ENCODE results near the gene SULT1E1. TPM values are rescaled to one million over a fixed set of nuclear protein-coding genes. Genes with fewer than 3 reads are reported as not detected.
"Not testable (repeated sequence)": the region's sequence is repeated elsewhere in the genome, so short reads cannot be mapped to it uniquely, and the experiment has no call there.

SULT1E1 gene
- polyA plus RNA-seq, 1 donor (not counting 4 experiments of a cell fraction or from before 2014, with no cell fraction given), result 4.6 TPM

DNA sequence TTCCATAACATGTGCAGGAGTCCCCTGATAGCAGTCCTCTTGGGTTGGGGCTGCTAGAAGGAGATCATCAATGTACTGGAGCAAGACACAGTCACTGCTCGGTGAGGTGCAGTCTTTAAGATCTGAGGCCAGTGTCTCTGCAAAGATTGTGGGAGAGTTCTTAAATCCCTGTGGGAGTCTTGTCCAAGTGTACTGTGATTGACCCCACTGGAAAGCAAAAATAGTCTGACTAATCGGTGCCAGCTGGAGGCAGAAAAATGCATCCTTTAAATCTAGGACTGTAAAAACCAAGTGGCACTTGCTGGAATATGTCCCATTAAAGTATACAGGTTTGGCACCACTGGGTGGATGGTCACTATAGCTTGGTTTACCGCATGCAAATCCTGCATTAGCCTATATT, 31.1 kb downstream of the SULT1E1 start:
- peaks cover 3% of the 10 kb centered on the region for H3K4me1 ChIP-seq (ENCODE audit: control insufficient read depth, extremely low read depth, insufficient read depth, low read length)
- DNase-seq (ENCODE audit: low read depth, low spot score) (no peak), FAIRE-seq (no peak)

DNA sequence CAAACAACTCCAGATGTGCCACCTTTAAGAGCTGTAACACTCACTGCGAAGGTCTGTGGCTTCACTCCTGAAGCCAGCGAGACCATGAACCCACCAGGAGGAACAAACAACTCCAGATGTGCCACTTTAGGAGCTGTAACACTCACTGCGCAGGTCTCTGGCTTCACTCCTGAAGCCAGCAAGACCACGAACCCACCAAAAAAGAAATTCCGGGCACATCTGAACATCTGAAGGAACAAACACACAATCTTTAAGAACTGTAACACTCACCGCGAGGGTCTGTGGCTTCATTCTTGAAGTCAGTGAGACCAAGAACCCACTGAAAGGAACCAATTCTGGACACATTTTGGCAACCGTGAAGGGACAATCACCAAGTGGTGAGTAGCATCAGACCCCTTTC, 34.9 kb downstream of the SULT1E1 start:
- H3K4me3 ChIP-seq (ENCODE audit: control insufficient read depth in 2 of 3, extremely low read depth in 1 of 3, insufficient read depth in 2 of 3, low read depth in 1 of 3, low read length in 3 of 3); H3K27ac ChIP-seq (ENCODE audit: control insufficient read depth, insufficient read depth, low read length); H3K9me1 ChIP-seq (ENCODE audit: control insufficient read depth, extremely low read depth, insufficient read depth, low read length); H3K9me3 ChIP-seq (ENCODE audit: control insufficient read depth, low read depth, low read length); H3K27me3 ChIP-seq (ENCODE audit: control insufficient read depth, extremely low read depth, insufficient read depth, low read length); DNase-seq (ENCODE audit: low read depth, low spot score); H3K4me2 ChIP-seq (ENCODE audit: control insufficient read depth, extremely low read depth, insufficient read depth, low read depth, low read length); H2AFZ ChIP-seq (ENCODE audit: control insufficient read depth, low read length); H4K20me1 ChIP-seq (ENCODE audit: control insufficient read depth, extremely low read depth, insufficient read depth, low read length); H3K4me1 ChIP-seq (ENCODE audit: control insufficient read depth, extremely low read depth, insufficient read depth, low read length); dilution Hi-C loops (cut with MboI; ENCODE audit: extremely low pct_ligation_motif_present, low sequenced_read_pairs); FAIRE-seq; H3K36me3 ChIP-seq (ENCODE audit: control insufficient read depth in 2 of 2, extremely low read depth in 1 of 2, insufficient read depth in 2 of 2, low read length in 2 of 2); H3K9ac ChIP-seq (ENCODE audit: control insufficient read depth, extremely low read depth, insufficient read depth, low read length); H3K79me2 ChIP-seq (ENCODE audit: control insufficient read depth, insufficient read depth, low read length): not testable (repeated sequence)

More for the DNA sequence above, 31.1 kb downstream of the SULT1E1 start:
- Histone ChIP-seq H3K9ac (ENCODE audit: control insufficient read depth, extremely low read depth, insufficient read depth, low read length) (no peak overlapping the region), H4K20me1 (ENCODE audit: control insufficient read depth, extremely low read depth, insufficient read depth, low read length) (no peaks in the 10 kb centered on the region), H3K36me3 (ENCODE audit: control insufficient read depth in 2 of 2, extremely low read depth in 1 of 2, insufficient read depth in 2 of 2, low read length in 2 of 2) (no peaks in the 10 kb centered on the region), H3K9me1 (ENCODE audit: control insufficient read depth, extremely low read depth, insufficient read depth, low read length) (no peaks in the 10 kb centered on the region), H3K9me3 (ENCODE audit: control insufficient read depth, low read depth, low read length) (no peaks in the 10 kb centered on the region), H3K4me3 (ENCODE audit: control insufficient read depth in 2 of 3, extremely low read depth in 1 of 3, insufficient read depth in 2 of 3, low read depth in 1 of 3, low read length in 3 of 3) (no peak overlapping the region), H3K27me3 (ENCODE audit: control insufficient read depth, extremely low read depth, insufficient read depth, low read length) (no peaks in the 10 kb centered on the region), H3K79me2 (ENCODE audit: control insufficient read depth, insufficient read depth, low read length) (no peaks in the 10 kb centered on the region), H3K4me2 (ENCODE audit: control insufficient read depth, extremely low read depth, insufficient read depth, low read depth, low read length) (no peak overlapping the region), H2AFZ (ENCODE audit: control insufficient read depth, low read length) (no peak overlapping the region), H3K27ac (ENCODE audit: control insufficient read depth, insufficient read depth, low read length) (no peak overlapping the region)
- TF ChIP-seq EZH2 (IDR thresholded peaks at IDR 0.05; ENCODE audit: low read length), result no peak
- TF ChIP-seq, protein P1, sequence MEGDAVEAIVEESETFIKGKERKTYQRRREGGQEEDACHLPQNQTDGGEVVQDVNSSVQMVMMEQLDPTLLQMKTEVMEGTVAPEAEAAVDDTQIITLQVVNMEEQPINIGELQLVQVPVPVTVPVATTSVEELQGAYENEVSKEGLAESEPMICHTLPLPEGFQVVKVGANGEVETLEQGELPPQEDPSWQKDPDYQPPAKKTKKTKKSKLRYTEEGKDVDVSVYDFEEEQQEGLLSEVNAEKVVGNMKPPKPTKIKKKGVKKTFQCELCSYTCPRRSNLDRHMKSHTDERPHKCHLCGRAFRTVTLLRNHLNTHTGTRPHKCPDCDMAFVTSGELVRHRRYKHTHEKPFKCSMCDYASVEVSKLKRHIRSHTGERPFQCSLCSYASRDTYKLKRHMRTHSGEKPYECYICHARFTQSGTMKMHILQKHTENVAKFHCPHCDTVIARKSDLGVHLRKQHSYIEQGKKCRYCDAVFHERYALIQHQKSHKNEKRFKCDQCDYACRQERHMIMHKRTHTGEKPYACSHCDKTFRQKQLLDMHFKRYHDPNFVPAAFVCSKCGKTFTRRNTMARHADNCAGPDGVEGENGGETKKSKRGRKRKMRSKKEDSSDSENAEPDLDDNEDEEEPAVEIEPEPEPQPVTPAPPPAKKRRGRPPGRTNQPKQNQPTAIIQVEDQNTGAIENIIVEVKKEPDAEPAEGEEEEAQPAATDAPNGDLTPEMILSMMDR (optimal IDR thresholded peaks at IDR 0.05 in 1 of 3, IDR thresholded peaks at IDR 0.05 in 1 of 3, conservative IDR thresholded peaks at IDR 0.05 in 1 of 3; ENCODE audit: extremely low read depth in 1 of 3, insufficient read depth in 2 of 3, low read length in 3 of 3), result no peak
- dilution Hi-C loops (cut with MboI; ENCODE audit: extremely low pct_ligation_motif_present, low sequenced_read_pairs), result no loop called here

DNA sequence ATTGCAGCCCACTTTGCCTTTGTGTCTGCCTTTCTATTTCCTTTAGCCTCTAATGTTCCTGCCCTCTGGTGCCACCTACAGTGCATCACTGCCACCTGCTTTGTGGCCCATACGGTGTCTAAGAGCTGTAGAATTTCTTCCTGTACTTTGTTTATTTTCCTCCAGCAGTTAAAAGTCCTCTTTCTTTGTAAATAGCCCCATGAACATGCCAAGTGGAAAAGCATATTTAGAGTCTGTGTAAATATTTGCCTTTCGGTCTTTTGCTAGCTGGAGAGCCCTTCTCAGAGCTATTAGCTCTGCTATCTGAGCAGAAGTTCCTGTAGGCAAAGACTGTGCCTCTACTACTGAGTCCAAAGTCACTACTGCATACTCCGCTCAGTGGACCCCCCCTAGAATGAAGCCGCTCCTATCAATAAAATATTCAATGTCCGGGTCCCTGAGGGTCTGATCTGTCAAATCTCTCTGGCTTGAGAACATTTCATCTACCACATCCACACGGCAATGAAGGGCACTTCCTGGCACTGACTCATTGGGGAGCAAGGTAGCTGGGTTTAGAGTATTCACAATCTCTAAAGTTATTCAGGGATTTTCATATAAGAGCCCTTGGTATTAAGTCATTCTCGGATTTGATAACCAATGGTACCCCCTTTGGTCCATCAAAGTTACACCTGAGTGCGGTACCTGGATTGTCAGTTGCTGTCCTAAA, 36.3 kb downstream of the SULT1E1 start:
- no peaks in the 10 kb centered on the region for H3K9me1 ChIP-seq (ENCODE audit: control insufficient read depth, extremely low read depth, insufficient read depth, low read length)
- dilution Hi-C loops (cut with MboI; ENCODE audit: extremely low pct_ligation_motif_present, low sequenced_read_pairs), result no loop called here
- DNase-seq (ENCODE audit: low read depth, low spot score), result no peak
- H3K27me3 ChIP-seq (ENCODE audit: control insufficient read depth, extremely low read depth, insufficient read depth, low read length), result no peaks in the 10 kb centered on the region
- no peaks in the 10 kb centered on the region for H3K4me1 ChIP-seq (ENCODE audit: control insufficient read depth, extremely low read depth, insufficient read depth, low read length)
- no peak overlapping the region for H3K4me3 ChIP-seq (ENCODE audit: control insufficient read depth in 2 of 3, extremely low read depth in 1 of 3, insufficient read depth in 2 of 3, low read depth in 1 of 3, low read length in 3 of 3)
- TF ChIP-seq, protein P1 (optimal IDR thresholded peaks at IDR 0.05 in 1 of 3, IDR thresholded peaks at IDR 0.05 in 1 of 3, conservative IDR thresholded peaks at IDR 0.05 in 1 of 3; ENCODE audit: extremely low read depth in 1 of 3, insufficient read depth in 2 of 3, low read length in 3 of 3), result peak; percentile 69 to 84 (median 80)
- TF ChIP-seq EZH2 (IDR thresholded peaks at IDR 0.05; ENCODE audit: low read length), result no peak
- no peak overlapping the region for H3K9ac ChIP-seq (ENCODE audit: control insufficient read depth, extremely low read depth, insufficient read depth, low read length)
- no peaks in the 10 kb centered on the region for H4K20me1 ChIP-seq (ENCODE audit: control insufficient read depth, extremely low read depth, insufficient read depth, low read length)
- no peaks in the 10 kb centered on the region for H3K79me2 ChIP-seq (ENCODE audit: control insufficient read depth, insufficient read depth, low read length)
- no peak overlapping the region for H2AFZ ChIP-seq (ENCODE audit: control insufficient read depth, low read length)
- FAIRE-seq, result peak; percentile 89
- no peak overlapping the region for H3K27ac ChIP-seq (ENCODE audit: control insufficient read depth, insufficient read depth, low read length)
- no peak overlapping the region for H3K4me2 ChIP-seq (ENCODE audit: control insufficient read depth, extremely low read depth, insufficient read depth, low read depth, low read length)
- no peaks in the 10 kb centered on the region for H3K36me3 ChIP-seq (ENCODE audit: control insufficient read depth in 2 of 2, extremely low read depth in 1 of 2, insufficient read depth in 2 of 2, low read length in 2 of 2)
- no peaks in the 10 kb centered on the region for H3K9me3 ChIP-seq (ENCODE audit: control insufficient read depth, low read depth, low read length)

Data from keratinocyte (primary cell).